ENCODE measurements around the gene FN1.

DNA sequence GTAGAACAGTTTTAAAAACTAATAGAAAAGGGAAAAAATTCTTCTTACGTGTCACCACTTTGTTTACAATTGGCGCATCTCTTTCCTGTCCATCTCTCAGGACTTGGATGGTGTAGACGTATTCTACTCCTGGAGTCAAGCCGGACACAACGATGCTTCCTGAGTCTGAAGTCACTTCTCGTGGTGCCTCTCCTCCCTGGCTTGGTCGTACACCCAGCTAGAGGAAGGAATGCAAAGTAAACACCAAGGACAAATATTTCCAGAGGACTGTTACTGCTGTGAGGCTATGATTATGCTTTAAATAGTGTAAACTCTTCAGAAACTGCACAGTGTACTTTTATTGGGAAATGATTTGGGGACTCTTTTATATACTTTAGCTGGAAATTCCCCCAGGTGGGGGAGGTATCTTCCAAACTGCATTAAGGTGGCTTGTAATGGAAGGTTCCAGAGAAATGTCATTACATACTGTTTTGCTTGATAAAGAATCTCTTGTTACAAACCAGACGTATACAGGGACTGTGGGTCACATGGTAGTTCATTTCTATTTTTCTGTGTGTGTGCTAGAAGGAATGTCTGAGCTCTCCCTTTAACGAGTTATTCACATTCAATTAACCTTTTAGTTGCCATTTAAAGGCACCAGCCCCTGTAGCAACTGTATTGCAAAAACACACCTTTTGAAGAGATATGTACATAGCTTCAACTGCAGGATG is 38.1 kb downstream of the FN1 start:
- TF ChIP-seq, protein P1, sequence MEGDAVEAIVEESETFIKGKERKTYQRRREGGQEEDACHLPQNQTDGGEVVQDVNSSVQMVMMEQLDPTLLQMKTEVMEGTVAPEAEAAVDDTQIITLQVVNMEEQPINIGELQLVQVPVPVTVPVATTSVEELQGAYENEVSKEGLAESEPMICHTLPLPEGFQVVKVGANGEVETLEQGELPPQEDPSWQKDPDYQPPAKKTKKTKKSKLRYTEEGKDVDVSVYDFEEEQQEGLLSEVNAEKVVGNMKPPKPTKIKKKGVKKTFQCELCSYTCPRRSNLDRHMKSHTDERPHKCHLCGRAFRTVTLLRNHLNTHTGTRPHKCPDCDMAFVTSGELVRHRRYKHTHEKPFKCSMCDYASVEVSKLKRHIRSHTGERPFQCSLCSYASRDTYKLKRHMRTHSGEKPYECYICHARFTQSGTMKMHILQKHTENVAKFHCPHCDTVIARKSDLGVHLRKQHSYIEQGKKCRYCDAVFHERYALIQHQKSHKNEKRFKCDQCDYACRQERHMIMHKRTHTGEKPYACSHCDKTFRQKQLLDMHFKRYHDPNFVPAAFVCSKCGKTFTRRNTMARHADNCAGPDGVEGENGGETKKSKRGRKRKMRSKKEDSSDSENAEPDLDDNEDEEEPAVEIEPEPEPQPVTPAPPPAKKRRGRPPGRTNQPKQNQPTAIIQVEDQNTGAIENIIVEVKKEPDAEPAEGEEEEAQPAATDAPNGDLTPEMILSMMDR (IDR thresholded peaks at IDR 0.05): no peak
- no peak for TF ChIP-seq POLR2AphosphoS5 (IDR thresholded peaks at IDR 0.05)
- TF ChIP-seq POLR2A (IDR thresholded peaks at IDR 0.05): no peak
- no peak for TF ChIP-seq EP300 (IDR thresholded peaks at IDR 0.05)
